Stimulated activated CD4-positive, alpha-beta T cell treated with anti-CD3 and anti-CD28 coated beads, TNF-alpha, amount 100 ng/mL, for 1 hour (primary cell): Measurements from ENCODE around the gene HRH4.

Experiments used
- DNase-seq, 3 donors: peaks; one replicate each; pipeline ENCODE4 v3.0.0-alpha.2; 2020; ENCODE audit warnings: low read depth in 3 of 3, low spot score in 1 of 3

Gene HRH4

GRCh38 chr18:24504401-24504800, 44.0 kb downstream of the HRH4 start:
- DNase-seq = no peak

DNA sequence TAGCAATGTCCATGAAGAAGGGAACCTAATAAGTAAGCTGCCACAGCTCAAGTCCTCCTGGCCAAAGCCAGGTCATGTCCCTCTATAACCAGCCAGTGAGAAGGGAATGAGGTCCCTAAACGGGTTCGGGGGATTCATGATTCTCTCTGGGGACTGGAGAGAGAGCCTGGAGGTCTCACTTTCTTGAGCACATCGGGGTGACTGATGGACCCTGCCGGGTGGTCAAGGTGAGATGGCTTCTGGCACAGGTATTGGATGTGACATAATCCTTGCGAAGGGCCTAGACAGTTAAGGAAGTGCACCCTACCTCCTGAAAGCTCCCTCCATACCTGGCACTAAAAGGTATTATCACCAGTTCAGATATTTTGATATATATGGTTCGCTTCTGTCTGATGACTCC, 45.7 kb downstream of the HRH4 start:
- DNase-seq = no peak

DNA sequence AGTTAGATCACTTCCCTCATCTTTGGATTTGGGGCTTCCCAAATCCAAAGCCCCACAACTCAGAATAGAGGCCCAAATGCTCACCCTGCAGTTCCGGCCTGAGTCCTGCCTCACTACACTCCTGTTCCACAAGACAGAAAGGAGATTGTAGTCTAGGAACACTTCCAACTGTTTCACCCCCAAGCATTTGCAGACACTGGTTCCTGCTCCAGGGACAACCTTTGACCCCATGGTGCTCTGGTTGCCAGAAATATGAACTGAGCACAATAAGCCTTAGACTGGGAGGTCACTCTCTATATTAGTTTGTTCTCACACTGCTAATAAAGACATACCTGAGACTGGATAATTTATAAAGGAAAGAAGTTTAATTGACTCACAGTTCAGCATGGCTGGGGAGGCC, 49.0 kb downstream of the HRH4 start:
- DNase-seq = no peak

- DNase-seq = no peak
These were observed 54.0 kb downstream of the HRH4 start for GRCh38 chr18:24514439-24514838.

- no peak for DNase-seq
These were observed 55.3 kb downstream of the HRH4 start for GRCh38 chr18:24515721-24516120.

DNA sequence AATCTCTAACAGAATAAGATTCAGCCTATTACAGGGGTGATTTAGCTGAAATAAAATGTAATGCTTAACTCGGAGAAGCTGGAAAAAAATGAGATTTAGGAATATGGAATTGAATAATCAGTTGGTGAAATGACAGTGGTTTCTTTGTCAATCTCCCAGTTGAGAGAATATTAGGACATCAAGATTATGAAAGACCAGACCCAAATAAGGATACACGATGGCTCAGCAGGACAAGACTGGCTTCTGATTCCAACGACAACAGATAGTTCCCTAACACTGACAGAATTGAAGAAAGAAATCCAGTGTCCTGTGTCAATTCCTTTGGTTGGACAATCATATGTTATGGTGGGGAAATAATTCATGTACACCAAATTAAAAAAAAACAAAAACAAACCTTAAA, 55.8 kb downstream of the HRH4 start:
- no peak for DNase-seq

GRCh38 chr18:24517554-24517953, 57.1 kb downstream of the HRH4 start:
- DNase-seq = no peak

GRCh38 chr18:24518596-24518995, 58.2 kb downstream of the HRH4 start:
- no peak for DNase-seq
